Measurements from ENCODE around the gene ADH7.
"Not testable (repeated sequence)": the region's sequence is repeated elsewhere in the genome, so short reads cannot be mapped to it uniquely, and the experiment has no call there.

ADH7 gene

GRCh38 chr4:99415762-99416161 is 19.4 kb downstream of the ADH7 start:
- not testable (repeated sequence) for DNase-seq (ENCODE audit: low read depth, low spot score)

GRCh38 chr4:99414902-99415301 is 20.2 kb downstream of the ADH7 start:
- not testable (repeated sequence) for DNase-seq (ENCODE audit: low read depth, low spot score)

- DNase-seq (ENCODE audit: low read depth, low spot score), result no peak
Measured at GRCh38 chr4:99414401-99414800, 20.7 kb downstream of the ADH7 start.

DNA sequence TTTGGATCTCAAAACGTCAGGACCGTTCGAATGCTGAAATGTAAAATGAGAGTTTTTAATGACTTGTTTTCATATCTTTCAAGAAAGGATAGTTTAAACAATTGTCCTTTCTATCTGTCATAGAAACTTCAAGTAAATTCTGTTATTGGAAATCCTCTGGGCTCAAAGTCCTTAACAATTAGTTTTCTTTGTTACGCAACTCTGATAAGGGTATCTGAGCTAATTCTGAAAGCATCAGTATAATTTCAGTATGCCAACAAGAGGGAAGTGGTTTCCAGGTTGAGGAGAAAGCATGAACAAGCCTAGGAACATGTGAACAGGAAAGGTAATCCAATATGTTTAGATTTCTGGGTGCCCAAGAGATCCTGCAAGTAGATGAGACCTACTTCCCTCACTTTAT is 22.0 kb downstream of the ADH7 start:
- no peak for DNase-seq (ENCODE audit: low read depth, low spot score)

- DNase-seq (ENCODE audit: low read depth, low spot score), result no peak
Measured at GRCh38 chr4:99411041-99411440, 24.1 kb downstream of the ADH7 start.

- DNase-seq (ENCODE audit: low read depth, low spot score), result no peak
Measured at GRCh38 chr4:99410075-99410474, 25.1 kb downstream of the ADH7 start.

DNA sequence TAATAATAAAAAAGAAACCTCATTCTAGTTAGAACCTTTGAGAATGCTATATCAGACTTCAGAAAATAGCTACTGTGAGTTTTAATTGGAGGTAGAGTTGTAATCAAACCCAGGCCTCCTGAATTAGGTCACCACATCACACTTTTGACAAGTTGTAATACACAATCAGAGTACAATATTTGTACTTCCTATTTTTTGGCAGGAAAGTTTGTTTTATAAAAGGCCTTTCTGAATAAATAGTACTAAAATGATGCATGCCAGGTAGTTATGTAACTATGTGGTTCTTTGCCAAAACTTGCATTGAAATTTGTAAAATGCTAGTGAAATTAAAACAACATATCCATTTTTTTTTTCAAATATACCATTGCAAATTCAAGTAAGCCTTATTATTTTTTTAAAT is 26.8 kb downstream of the ADH7 start:
- DNase-seq (ENCODE audit: low read depth, low spot score), result no peak

- peak; percentile 21 for DNase-seq (ENCODE audit: low read depth, low spot score)
Measured at GRCh38 chr4:99405433-99406115, 29.6 kb downstream of the ADH7 start.

- no peak for DNase-seq (ENCODE audit: low read depth, low spot score)
Measured at GRCh38 chr4:99404595-99405287, 30.4 kb downstream of the ADH7 start.

DNA sequence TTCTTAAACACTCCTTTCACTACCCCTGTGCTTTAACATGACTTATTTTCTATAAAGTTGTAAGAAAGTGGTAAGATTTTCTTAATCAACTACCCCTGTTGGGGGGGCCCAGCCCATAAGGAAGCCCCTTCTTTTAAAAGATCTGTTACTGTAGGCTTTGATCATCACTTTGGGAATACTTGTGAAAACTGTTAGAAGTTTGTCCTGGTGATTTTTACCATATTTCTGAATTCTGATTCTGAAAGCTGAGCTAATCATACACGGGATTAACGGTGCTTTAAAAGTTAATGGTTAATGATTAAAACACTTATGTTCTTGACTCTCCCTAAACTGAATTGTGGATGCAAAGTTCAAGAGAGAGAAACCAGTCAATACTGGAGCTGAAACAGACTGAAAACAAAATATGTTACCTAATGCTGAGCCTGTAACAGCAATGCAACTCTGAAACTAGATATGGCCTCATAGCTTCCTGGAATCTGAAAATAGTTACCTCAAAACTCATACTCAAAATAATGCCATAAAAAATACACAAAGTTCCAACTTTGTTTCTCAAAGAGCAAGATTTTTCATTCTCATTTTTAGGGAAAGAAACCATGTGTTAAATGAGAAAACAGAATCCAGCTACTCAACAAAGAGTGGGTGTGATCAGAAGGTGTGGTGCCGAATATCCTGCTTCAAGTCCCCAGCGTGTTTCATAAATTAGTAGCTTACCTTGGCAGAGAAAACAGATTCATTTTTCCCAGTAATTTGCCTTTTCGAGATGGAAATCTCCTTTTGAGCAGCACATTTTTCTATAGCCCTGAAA is 31.6 kb downstream of the ADH7 start:
- no peak for DNase-seq (ENCODE audit: low read depth, low spot score)

DNA sequence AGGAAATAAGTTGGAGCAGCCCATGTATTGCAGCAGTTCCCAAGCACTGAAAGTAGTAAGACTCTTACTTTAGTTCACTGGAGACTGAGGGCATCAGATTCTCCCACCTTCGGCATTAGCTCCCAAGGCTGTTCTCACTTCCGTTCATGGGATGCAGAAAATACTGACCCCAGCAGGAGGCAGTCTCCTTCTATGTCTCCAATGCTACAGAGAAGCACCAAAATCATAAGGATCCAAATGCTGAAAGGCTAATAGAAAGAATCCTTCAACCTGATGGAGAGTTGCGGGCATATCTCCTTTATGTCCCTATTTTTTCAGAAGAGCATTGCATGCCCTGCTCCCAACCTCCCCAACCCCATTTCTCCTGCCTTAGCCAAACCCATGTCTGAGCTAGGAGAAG is 32.4 kb downstream of the ADH7 start:
- DNase-seq (ENCODE audit: low read depth, low spot score), result no peak

GRCh38 chr4:99400831-99401230 is 34.3 kb downstream of the ADH7 start:
- DNase-seq (ENCODE audit: low read depth, low spot score), result no peak

DNA sequence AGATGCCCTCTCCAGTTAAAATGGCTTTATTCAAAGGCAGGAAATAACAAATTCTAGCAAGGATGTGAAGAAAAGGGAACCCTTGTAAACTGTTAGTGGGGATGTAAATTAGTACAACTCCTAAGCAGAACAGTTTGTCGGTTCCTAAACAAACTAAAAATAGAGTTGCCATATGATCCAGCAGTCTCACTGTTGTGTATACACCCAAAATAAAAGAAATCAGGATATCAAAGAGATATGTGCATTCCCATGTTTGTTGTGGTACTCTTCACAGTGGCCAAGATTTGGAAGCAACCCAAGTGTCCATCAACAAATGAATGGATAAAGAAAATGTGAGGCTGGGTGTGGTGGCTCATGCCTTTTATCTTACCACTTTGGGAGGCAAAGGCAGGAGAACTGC is 36.1 kb downstream of the ADH7 start:
- DNase-seq (ENCODE audit: low read depth, low spot score), result no peak

DNA sequence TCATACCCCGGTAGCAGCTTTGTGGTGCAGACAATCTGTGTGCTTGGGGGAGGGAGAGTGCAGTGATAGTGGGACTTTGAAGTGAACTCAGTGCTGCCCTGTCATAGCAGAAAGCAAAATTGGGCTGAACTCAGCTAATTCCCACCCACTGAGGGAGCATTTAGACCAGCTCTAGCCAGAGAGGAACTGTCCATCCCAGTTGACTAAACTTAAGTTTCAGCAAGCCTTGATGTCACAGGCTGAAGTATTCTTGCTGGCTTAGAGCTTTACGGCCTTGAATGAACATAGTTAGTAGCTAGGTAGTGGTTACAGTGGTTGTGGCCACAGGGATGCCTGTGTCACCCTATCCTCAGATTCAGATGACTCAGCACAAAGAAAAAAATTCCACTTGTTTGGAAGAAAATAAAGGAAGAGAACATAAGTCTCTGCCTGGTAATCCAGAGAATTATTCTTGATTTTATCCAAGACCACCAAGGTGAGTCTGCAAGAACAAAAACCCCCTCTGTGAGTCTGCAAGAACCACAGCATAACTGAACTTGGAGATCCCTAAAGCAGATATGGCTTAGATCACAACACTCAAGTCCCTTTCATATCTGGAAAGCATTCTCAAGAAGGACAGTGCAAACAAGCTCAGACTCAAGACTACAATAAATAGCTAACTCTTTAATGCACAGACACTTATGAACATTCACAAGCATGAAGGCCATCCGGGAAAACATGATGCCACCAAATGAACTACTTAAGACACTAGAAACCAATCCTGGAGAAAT is 39.4 kb downstream of the ADH7 start:
- no peak for DNase-seq (ENCODE audit: low read depth, low spot score)

- DNase-seq (ENCODE audit: low read depth, low spot score), result no peak
Measured at GRCh38 chr4:99394896-99395295, 40.2 kb downstream of the ADH7 start.

DNA sequence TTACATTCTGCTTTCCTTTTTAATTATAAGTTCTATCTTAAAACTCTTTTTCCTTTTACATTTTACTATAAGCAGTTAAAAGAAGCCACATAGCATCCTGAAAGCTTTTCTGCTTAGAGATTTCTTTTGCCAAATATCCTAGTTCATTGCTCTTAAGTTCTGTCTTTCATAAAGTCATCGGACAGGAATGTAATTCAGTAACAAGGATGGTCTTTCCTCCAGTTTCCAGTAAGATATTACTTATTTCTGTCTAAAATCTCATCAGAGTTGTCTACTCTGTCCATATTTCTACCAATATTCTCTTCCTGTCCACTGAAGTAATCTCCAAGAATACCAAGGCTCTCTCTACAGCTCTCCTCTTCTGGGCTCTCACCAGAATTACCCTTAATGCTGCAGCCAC is 45.1 kb downstream of the ADH7 start:
- no peak for DNase-seq (ENCODE audit: low read depth, low spot score)

- DNase-seq (ENCODE audit: low read depth, low spot score), result no peak
Measured at GRCh38 chr4:99389606-99390005, 45.5 kb downstream of the ADH7 start.

DNA sequence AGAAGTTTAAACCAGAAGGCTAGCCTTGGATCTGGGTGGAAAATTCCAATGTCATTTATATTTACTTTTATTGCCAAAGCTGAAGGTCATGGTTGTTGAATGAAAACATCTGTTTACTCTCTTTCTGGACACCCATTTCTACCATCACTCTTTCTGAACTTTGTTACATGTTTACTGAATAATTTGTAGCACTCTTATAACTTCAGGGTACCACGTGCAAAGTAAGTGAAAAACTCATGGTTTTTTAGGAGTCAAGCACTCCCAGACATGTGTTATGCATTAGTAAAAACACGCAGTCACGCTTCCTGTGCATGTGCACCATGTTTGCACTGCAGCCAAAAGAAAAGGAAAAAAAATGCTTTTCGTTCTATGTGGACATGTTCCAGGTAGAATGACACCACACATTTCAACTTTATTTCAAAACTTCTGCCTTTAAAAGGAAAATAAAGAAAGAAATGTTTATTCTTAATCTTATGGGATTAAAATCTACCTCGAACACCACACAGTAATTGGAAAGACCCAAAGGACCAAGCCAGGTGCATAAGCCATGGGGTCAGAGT is 51.2 kb downstream of the ADH7 start:
- no peak for DNase-seq (ENCODE audit: low read depth, low spot score)

GRCh38 chr4:99383399-99383798 is 51.7 kb downstream of the ADH7 start:
- DNase-seq (ENCODE audit: low read depth, low spot score), result no peak

DNA sequence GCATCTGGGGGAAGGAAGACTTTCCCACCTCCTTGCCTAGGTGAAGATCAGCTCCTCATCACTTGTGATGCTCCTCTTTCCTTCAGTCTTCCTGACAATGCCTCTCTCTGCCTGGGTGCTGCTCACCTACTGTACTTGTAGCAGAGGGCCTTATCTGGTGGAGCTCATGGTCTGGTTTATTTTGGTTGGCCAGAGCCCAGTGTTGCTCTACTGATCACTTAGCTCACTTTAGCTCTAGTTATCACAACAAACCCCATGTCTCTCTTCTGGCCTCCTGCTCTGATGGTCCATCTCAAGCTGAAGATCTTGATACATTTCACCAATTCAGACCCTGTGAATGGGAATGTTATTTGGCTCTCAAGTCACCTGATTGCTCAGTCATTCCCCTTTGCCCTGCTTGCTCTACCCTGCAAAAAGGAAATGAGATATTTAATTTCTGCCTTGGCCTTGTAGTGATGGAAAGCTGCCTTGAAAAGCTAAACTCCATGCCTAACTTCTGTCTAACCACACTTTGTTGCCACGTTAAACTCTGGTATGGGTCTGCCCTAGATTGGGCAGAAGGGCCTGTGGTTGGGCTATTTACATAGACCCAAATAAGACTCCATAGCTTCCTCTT is 52.3 kb downstream of the ADH7 start:
- DNase-seq (ENCODE audit: low read depth, low spot score), result no peak

- no peak for DNase-seq (ENCODE audit: low read depth, low spot score)
Measured at GRCh38 chr4:99381588-99382175, 53.5 kb downstream of the ADH7 start.
